Measurements from ENCODE around the gene ZMIZ1.

DNA sequence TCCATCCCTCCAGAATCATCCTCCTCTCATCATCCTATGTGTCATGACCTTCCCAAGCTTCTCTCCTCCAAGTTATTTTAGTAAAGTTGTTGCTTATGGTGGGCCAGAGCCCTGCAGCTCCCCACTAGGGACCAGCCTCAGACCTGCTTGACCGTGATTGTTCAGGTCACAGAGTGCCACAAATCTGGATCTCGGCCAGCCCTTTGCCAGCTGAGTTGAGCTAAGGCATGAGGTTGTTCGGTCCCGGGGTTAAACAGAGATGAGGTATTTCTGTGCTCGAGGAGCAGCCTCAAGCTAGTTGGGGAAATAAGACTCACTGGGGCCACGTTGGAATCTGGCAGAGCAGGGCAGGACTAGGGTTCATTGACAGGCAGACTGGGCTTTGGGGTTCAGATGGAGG lies 212.2 kb downstream of the ZMIZ1 start:
- TF ChIP-seq EP300 (conservative IDR thresholded peaks at IDR 0.05; ENCODE audit: poor library complexity, severe bottlenecking): no peak
- TF ChIP-seq, protein P1, sequence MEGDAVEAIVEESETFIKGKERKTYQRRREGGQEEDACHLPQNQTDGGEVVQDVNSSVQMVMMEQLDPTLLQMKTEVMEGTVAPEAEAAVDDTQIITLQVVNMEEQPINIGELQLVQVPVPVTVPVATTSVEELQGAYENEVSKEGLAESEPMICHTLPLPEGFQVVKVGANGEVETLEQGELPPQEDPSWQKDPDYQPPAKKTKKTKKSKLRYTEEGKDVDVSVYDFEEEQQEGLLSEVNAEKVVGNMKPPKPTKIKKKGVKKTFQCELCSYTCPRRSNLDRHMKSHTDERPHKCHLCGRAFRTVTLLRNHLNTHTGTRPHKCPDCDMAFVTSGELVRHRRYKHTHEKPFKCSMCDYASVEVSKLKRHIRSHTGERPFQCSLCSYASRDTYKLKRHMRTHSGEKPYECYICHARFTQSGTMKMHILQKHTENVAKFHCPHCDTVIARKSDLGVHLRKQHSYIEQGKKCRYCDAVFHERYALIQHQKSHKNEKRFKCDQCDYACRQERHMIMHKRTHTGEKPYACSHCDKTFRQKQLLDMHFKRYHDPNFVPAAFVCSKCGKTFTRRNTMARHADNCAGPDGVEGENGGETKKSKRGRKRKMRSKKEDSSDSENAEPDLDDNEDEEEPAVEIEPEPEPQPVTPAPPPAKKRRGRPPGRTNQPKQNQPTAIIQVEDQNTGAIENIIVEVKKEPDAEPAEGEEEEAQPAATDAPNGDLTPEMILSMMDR (IDR thresholded peaks at IDR 0.05; ENCODE audit: poor library complexity, severe bottlenecking): no peak
